ENCODE data around the gene RASAL1. TPM values are rescaled to one million over a fixed set of nuclear protein-coding genes. Genes with fewer than 3 reads are reported as not detected.
A peak's percentile ranks its signal among the peaks of the same experiment; 100 is the strongest.

The RASAL1 gene
- total RNA-seq, 1 experiment from 2014 or later, result 16.0 TPM

DNA sequence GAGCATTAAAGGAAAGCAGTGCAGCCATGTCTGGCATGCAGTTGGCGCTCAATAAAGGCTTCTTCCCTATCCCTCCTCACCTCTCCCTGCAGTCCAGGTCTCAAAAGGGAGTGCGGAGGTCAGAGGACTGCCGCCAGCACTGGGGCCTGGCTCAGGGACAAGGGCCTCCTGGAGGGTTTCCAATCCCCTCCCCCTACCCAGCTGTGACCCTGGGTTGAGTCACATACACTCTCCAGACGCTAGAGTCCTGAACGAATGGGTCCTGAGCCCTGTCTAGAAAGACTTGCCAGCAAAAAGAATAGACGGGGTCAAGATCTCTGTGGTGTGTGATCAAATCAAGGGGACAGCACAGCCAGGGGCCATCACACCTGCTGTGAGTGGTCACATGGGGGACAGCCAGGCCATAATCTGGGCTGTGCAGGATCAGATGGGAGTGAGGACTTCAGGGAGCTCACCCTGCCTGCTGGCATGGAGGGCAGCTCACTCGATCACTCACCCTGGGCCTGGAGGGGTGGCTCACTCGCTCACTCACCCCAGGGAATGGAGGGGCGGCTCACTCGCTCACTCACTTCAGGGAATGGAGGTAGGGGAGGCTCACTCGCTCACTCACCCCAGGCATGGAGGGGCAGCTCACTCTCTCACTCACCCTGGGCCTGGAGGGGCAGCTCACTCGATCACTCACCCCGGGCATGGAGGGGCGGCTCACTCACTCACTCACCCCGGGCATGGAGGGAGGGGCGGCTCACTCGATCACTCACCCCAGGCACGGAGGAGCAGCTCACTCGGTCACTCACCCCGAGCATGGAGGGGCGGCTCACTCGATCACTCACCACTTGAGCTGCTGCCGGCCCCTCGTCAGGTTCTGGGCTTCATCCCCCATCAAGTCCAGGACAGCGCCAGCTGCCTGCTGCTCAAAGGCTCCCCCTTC, 26.8 kb upstream of the RASAL1 start:
- H3K9ac ChIP-seq (ENCODE audit: low read length), result no peak overlapping the region
- no peak overlapping the region for H2AFZ ChIP-seq (ENCODE audit: low read depth, low read length, poor library complexity, severe bottlenecking)
- H3K79me2 ChIP-seq (ENCODE audit: insufficient read depth, low read length), result no peaks in the 10 kb centered on the region
- no peak overlapping the region for H3K4me2 ChIP-seq (ENCODE audit: low read length)
- peaks cover 28 to 46% of the 10 kb centered on the region in 2 experiments for H3K36me3 ChIP-seq (ENCODE audit: control insufficient read depth in 1 of 2, insufficient read depth in 2 of 2, low read length in 2 of 2)
- H4K20me1 ChIP-seq (ENCODE audit: insufficient read depth), result peaks cover 4% of the 10 kb centered on the region; the same call in 1 of the 2 replicates
- intact Hi-C loops (cut with micrococcal nuclease), result no loop called here
- no peaks in the 10 kb centered on the region for H3K9me3 ChIP-seq (ENCODE audit: control insufficient read depth in 1 of 2, insufficient read depth in 1 of 2, low read depth in 1 of 2, low read length in 2 of 2)
- no peak for ATAC-seq
- peaks cover 0 to 10% of the 10 kb centered on the region in 2 experiments; a peak in 2 of 4 replicates for H3K4me1 ChIP-seq (ENCODE audit: control insufficient read depth in 1 of 2, insufficient read depth in 2 of 2, low read length in 2 of 2)
- no peaks in the 10 kb centered on the region for H3K9me2 ChIP-seq (ENCODE audit: insufficient read depth)
- CTCF ChIA-PET, result interaction anchor here (0.9 to 1.3 kb wide), 3 partner anchors 9 to 263 kb away, joined by 3 to 10 read pairs (median 8); no protein-coding TSS in a partner anchor
- no TSS peak for BruUV-seq (replicated peaks)
- RAD21 ChIA-PET (ENCODE audit: low non-redundant PET in 1 of 2, low total read pairs in 2 of 2, uncharacterized antibody in 2 of 2, unreplicated experiment in 2 of 2), result interaction anchor here in 1 of 2 experiments (0.6 kb wide), 1 partner anchor 169 kb away, joined by 4 read pairs; no protein-coding TSS in a partner anchor
- DNase-seq (ENCODE audit: low read depth, low spot score), result no peak
- peak overlapping the region; percentile 35; the same call in 1 of the 2 replicates for H3K27ac ChIP-seq (ENCODE audit: low read depth, low read length)
- no peak for TF ChIP-seq RAD21 (IDR thresholded peaks at IDR 0.05; ENCODE audit: low read depth)
- TF ChIP-seq TCF7L2 (IDR thresholded peaks at IDR 0.05; ENCODE audit: borderline replicate concordance, extremely low read depth, insufficient read depth, insufficient read length), result no peak
- no peak for TF ChIP-seq SP1 (IDR thresholded peaks at IDR 0.05; ENCODE audit: low read depth)
- no peak for TF ChIP-seq ELF1 (IDR thresholded peaks at IDR 0.05; ENCODE audit: borderline replicate concordance, low read depth)
- TF ChIP-seq JUND (IDR thresholded peaks at IDR 0.05), result no peak
- TF ChIP-seq ZFX (IDR thresholded peaks at IDR 0.05), result no peak
- TF ChIP-seq CTCF (IDR thresholded peaks at IDR 0.05 in 2 of 3, conservative IDR thresholded peaks at IDR 0.05 in 1 of 3; ENCODE audit: borderline replicate concordance in 1 of 3, insufficient read depth in 1 of 3, low read depth in 2 of 3, low read length in 2 of 3), result no peak
- TF ChIP-seq, protein P1, sequence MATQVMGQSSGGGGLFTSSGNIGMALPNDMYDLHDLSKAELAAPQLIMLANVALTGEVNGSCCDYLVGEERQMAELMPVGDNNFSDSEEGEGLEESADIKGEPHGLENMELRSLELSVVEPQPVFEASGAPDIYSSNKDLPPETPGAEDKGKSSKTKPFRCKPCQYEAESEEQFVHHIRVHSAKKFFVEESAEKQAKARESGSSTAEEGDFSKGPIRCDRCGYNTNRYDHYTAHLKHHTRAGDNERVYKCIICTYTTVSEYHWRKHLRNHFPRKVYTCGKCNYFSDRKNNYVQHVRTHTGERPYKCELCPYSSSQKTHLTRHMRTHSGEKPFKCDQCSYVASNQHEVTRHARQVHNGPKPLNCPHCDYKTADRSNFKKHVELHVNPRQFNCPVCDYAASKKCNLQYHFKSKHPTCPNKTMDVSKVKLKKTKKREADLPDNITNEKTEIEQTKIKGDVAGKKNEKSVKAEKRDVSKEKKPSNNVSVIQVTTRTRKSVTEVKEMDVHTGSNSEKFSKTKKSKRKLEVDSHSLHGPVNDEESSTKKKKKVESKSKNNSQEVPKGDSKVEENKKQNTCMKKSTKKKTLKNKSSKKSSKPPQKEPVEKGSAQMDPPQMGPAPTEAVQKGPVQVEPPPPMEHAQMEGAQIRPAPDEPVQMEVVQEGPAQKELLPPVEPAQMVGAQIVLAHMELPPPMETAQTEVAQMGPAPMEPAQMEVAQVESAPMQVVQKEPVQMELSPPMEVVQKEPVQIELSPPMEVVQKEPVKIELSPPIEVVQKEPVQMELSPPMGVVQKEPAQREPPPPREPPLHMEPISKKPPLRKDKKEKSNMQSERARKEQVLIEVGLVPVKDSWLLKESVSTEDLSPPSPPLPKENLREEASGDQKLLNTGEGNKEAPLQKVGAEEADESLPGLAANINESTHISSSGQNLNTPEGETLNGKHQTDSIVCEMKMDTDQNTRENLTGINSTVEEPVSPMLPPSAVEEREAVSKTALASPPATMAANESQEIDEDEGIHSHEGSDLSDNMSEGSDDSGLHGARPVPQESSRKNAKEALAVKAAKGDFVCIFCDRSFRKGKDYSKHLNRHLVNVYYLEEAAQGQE (IDR thresholded peaks at IDR 0.05; ENCODE audit: low read depth), result no peak
- TF ChIP-seq ZNF274 (IDR thresholded peaks at IDR 0.05; ENCODE audit: low read depth, low read length), result no peak
- no peak for TF ChIP-seq FOSL1 (IDR thresholded peaks at IDR 0.05; ENCODE audit: low read depth)
- no peak for TF ChIP-seq ATF3 (IDR thresholded peaks at IDR 0.05)
- TF ChIP-seq POLR2A (IDR thresholded peaks at IDR 0.05; ENCODE audit: borderline replicate concordance, extremely low read depth, insufficient read depth, insufficient read length), result no peak
- TF ChIP-seq, protein P2, sequence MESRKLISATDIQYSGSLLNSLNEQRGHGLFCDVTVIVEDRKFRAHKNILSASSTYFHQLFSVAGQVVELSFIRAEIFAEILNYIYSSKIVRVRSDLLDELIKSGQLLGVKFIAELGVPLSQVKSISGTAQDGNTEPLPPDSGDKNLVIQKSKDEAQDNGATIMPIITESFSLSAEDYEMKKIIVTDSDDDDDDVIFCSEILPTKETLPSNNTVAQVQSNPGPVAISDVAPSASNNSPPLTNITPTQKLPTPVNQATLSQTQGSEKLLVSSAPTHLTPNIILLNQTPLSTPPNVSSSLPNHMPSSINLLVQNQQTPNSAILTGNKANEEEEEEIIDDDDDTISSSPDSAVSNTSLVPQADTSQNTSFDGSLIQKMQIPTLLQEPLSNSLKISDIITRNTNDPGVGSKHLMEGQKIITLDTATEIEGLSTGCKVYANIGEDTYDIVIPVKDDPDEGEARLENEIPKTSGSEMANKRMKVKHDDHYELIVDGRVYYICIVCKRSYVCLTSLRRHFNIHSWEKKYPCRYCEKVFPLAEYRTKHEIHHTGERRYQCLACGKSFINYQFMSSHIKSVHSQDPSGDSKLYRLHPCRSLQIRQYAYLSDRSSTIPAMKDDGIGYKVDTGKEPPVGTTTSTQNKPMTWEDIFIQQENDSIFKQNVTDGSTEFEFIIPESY (IDR thresholded peaks at IDR 0.05; ENCODE audit: extremely low read depth, insufficient replicate concordance, low read length), result no peak
- TF ChIP-seq SRF (IDR thresholded peaks at IDR 0.05; ENCODE audit: low read depth), result no peak
- no peak for TF ChIP-seq EZH2 (IDR thresholded peaks at IDR 0.05)
- no peak for TF ChIP-seq EGR1 (IDR thresholded peaks at IDR 0.05; ENCODE audit: low read depth)
- TF ChIP-seq YY1 (IDR thresholded peaks at IDR 0.05; ENCODE audit: extremely low read depth, insufficient replicate concordance, low read depth, low read length), result no peak
- TF ChIP-seq, protein P3, sequence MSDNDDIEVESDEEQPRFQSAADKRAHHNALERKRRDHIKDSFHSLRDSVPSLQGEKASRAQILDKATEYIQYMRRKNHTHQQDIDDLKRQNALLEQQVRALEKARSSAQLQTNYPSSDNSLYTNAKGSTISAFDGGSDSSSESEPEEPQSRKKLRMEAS (IDR thresholded peaks at IDR 0.05), result no peak
- no peaks in the 10 kb centered on the region for H3K27me3 ChIP-seq (ENCODE audit: insufficient read depth, low read length)
- POLR2A ChIA-PET, result interaction anchor here (1.2 kb wide), 1 partner anchor 9 kb away, joined by 3 read pairs; no protein-coding TSS in a partner anchor
- no peak overlapping the region for H3K4me3 ChIP-seq (replicated peaks in 1 of 2; ENCODE audit: low read depth in 1 of 2, low read length in 2 of 2)
